GM18519 (cell line): Measurements from ENCODE around the gene CAMK1D.
A peak's percentile ranks its signal among the peaks of the same experiment; 100 is the strongest.
"Not testable (repeated sequence)": the region's sequence is repeated elsewhere in the genome, so short reads cannot be mapped to it uniquely, and the experiment has no call there.

Experiments used
- ATAC-seq: cut with Tn5 transposase; IDR thresholded peaks from one replicate; pipeline ENCODE4 v1.9.1; 2021; ENCODE audit warnings: mild to moderate bottlenecking, moderate library complexity; ENCODE audit not compliant: unreplicated experiment, low FRiP score

CAMK1D gene

DNA sequence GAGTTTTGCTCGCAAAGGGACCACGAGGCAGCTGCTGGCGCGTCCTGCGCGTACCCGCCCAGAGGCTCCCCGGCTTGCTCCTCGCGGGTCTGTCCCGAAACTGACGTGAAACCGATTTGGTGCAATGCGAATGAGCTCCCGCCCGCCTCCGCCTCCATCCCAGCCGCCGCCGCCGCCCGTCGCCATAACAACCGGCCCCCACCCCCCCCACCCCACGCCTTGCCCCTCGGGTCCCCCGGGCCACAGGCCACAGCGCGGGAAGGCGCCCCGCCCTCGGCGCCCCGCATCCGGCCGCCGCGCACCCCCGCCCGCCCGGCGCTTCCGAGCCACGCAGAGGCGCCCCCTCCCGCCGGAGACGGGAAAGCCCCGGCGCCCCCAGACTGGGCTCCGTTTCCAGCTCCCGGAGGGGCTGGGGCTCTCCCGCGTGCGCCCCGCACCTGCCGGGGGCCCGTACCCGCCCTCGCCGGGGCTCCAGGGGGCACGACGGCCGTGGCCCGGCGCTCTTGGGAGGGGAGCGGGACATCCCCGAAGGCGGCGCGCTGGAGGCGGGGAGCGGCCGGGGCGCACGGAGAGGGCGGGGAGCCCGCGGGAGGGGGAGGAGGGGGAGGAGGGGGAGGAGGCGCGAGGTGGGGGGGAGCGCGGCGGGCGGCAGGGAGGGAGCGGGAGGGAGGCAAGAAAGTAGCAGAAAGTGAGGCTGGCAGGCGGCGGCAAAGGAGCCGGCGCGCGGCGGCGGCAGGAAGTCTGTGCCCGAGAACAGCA, at the start of gene CAMK1D:
Gene CAMK1D, plus strand, starts transcription at position 678 of the 759 bp plus-strand sequence.
- ATAC-seq: peak; percentile 39

DNA sequence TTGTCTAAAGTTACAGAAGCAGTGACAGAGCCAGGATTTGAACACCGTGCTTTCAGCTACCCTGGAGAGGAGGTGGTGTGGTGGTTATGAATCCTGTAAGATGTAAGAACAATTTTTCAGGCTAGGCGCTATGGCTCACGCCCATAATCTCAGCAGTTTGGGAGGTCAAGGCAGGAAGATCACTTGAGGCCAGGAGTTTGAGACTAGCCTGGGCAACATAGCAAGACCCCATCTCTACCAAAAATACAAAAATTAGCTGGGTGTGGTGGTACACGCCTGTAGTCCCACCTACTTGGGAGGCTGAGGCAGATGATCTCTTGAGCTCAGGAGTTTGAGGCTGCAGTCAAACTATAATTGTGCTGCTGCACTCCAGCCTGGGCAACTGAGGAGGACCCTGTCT, 48.3 kb upstream of the CAMK1D start:
- ATAC-seq: not testable (repeated sequence)

DNA sequence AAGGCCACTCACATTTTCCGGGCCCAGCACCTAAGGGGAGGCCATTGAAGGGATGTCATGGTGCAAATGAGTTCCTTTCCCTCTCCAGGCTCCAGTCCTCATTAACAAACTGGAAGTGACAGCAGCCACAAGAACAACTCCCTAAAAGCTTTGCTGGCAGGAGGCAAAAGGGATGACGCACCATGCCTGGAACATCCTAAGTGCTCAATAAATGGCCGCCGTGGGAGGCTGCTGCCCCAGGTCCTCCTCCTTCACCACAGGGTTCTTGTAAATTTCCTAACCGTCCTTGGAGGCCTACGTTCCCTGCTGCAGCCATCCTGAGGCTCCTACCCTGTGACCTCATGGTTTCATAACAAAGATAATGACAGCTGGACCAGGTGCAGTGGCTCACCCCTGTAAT, 41.3 kb upstream of the CAMK1D start:
- ATAC-seq: no peak

DNA sequence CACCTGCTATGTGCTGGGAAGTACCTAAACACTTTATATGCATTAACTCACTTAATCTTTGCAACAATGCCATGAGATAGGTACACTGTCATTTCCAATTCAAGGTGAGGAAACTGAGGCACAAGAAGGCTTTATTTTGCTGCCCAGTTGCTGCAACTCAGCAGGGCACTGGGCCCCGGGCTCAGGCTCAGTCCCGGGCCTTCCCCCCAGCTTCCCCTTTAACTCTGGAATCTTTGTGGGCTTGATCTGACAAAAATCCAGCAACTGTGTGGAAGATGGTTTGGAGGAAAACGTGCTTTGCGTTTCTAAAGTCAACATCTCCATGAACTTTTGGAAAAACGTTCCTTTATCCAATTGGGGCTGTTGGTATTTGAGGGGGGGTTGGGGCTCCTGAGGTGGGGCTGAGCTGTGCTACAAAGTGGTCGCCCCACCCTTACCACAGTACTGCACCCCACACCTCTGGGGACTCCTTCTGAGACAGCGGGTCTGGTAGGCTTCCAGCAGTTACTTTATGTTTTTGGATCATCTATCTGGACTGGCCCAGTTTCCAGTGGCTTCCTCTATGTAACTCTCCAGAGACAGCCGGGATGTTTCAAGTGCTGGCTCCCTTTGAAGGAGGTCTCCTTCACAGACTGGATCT, 40.5 kb upstream of the CAMK1D start:
- ATAC-seq: no peak

- not testable (repeated sequence) for ATAC-seq
Measured at GRCh38 chr10:12309783-12310182, 39.6 kb upstream of the CAMK1D start.

GRCh38 chr10:12314836-12315235, 34.5 kb upstream of the CAMK1D start:
- ATAC-seq: no peak

GRCh38 chr10:12319076-12319475, 30.3 kb upstream of the CAMK1D start:
- ATAC-seq: no peak

- no peak for ATAC-seq
Measured at GRCh38 chr10:12320892-12321291, 28.5 kb upstream of the CAMK1D start.

DNA sequence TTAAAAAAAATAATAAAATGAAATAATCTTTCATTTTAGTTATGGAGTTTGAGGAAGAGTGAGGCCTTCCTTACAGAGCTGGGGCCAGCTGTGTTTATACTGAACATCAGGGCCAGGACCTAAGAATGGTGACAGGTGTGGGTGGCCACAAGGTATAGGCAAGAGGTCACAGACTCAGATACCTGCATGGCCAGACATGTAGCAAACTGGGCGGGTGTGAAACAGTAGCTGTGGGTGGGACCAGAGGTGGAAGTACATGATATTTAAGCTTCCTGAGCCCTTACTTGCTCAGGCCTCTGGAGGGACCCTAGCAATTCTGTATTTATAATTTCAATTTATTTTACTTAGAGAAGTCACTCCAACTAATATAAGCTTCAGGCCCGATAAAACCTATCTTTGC, 27.7 kb upstream of the CAMK1D start:
- ATAC-seq: no peak

DNA sequence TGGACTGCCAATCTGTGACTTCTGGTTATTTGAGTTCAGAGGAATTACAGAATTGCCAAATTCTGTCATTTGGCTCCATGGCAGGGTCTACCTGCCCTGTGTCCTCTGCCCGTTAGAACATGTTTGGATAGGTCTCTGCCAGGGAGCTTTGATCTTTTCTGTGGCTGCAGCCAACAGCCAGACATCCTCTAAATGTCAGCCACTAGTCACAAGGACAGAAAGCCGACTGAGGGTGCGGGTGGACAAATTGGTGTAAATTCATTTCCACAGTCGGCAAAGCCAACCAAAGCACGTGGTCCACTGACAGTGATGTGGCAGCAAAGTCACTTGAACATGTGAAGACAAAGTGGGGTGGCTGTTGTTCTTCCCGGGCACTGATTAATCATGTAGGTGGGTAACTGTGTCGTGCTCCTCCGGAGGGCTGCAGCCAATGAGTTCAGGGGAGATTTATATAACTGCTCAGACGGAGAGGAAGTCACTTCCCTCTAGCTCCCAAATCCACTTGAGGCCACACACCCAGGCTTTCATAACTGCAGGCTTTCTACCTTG, 26.7 kb upstream of the CAMK1D start:
- ATAC-seq: no peak

DNA sequence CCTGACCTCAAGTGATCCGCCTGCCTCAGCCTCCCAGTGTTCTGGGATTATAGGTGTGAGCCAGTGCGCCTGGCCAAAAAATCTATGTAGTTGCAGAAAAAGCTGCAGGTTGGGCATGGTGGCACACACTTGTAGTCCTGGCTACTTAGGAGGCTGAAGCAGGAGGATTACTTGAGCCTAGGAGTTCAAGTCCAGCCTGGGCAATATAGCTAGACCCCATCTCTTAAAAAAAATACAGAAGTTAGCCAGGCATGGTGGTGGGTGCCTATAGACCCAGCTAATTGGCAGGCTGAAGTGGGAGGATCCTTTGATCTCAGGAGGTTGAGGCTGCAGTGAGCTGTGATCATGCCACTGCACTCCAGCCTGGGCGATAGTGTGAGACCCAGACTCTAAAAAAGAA, 24.8 kb upstream of the CAMK1D start:
- ATAC-seq: no peak

DNA sequence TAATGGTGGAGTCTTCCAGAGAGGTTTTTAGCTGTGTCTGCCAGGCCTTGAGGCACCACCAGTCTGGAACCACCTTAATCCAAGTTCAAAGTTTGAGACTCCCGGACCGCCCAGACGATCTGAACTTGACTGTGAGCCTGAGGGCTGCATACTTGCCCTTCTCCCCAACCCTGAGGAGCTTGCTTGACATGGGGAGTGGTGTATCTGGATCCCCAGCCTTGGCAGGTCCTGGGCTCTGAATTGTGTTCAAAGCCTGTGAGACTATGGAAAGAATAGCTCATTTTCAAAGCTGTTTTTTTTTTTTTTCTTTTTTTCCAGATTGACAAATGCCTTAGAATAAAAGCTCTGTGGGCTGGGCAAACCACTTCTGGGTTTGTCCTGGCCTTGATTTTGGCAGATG, 22.3 kb upstream of the CAMK1D start:
- ATAC-seq: no peak

DNA sequence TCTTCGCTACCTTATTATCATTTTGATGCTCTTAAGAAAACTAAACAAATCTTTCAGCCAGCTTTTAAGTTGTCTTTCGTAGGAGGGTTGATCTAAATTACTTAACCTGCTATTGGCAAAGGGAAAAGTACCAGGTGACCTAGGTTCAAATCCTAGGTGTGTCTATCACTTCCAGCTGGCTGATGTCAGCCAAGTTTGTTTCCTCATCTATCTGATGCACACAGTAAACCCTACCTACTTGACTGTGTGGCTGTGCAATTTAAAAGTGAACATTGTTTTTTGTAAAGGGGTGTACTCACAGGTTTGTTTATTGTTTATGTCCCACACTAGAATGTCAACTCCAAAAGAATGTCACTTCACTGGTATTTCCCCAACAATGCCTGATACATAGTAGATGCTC, 21.9 kb upstream of the CAMK1D start:
- no peak for ATAC-seq

DNA sequence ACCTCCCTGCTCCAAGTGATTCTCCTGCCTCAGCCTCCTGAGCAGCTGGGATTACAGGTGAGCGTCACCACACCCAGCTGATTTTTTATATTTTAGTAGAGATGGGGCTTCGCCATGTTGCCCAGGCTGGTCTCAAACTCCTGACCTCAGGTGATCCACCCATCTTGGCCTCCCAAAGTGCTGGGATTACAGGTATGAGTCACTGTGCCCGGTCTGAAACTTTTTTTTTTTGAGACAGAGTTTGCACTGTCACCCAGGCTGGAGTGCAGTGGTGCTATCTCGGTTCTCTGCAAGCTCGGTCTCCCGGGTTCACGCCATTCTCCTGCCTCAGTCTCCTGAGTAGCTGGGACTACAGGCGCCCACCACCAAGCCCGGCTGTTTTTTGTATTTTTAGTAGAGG, 21.0 kb upstream of the CAMK1D start:
- ATAC-seq: not testable (repeated sequence)

- no peak for ATAC-seq
Measured at GRCh38 chr10:12332572-12333379, 16.6 kb upstream of the CAMK1D start.

DNA sequence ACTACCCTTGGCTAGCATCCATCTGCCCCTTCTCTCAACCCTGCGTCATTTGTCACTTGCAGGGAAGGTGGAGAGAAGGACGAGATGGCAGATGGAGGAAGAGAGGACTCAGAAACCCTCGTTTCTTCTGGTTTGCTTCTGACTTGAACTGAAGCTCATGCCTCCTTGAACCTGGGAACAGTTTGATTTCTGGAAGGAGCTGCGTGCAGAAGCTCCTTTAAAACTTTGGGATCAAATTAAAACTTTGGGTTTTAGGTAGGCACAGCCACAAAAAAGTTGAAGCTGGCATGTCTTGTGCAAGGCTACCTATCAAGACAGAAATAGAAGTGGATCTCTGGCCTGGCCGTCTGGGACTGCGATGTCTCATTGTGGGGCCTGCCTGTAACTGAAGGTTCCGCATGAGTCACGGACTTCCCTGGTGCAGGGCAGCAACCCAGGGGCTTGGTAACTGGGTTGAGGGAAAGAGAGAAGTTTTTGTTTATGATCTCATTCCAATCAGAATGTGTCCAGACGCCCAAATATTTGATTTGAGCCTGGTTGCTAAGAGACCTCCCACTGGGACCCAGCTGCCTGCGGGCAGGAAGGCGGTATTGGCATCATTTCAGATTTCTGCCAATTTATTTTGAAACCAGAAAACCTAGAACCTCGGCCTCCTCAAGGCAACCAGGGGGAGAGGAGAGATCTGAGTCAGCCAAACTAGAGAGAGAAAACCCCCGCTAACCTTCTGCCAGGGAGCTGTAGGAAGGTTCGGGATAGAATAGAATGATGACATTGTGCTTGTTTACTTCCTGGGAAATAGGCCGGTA, 15.8 kb upstream of the CAMK1D start:
- peak; percentile 53 for ATAC-seq

- no peak for ATAC-seq
Measured at GRCh38 chr10:12334186-12334530, 15.2 kb upstream of the CAMK1D start.

DNA sequence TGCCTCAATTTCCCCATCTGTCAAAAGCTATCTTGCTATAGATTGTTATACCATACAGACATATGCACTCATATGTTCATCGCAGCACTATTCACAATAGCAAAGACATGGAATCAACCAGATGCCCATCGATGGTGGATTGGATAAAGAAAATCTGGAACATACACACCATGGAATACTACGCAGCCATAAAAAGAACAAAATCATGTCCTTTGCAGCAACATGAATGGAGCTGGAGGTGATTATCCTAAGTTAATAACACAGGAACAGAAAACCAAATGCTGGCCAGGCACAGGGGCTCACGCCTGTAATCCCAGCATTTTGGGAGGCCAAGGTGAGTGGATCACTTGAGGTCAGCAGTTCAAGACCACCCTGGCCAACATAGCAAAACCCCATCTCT, 14.2 kb upstream of the CAMK1D start:
- ATAC-seq: not testable (repeated sequence)

DNA sequence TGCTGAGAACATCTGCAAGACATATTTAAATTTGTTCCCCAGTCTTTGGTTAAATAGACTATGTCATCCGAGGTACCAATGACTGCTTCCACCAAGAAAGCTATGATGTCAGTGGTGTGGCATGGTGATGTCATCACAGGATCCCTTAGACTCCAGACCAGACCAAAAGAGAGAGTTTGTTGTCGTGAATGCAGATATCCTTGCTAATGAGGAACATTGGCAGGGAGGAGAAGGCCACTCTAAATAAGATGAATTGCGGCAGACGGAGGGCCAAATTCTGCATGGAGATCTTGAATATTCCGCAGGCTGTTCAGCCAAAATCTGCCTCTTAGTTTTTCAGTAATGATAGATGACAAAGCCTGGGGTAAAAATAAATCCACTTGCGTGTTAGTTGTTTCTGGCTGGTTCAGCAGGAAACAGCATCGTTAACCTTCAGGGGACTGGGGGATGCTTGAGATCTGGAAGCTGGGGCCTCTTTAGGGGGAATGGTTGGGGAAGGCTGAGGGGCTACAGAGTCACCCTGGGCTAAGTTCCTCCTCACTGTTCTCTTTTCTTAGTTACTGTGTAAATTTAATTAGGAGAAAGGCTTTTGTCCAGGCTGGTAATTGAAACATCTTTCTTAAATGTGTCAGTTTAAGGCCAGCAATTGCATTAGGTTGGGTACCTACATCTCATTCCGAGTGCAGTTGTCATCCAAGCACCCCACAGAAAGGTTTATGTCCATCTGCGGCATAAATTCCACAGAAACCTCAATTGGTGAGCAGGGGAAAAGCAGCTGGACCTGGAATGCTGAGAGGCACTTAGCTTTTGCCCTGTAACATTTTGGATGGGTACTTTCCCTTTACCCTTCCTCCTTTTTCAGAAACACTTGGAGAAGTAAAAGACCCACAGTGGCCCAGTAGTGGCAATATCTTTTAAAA, 11.6 kb upstream of the CAMK1D start:
- no peak for ATAC-seq
